Testis (tissue), 2 donors: ENCODE measurements around the gene NNAT.

Experiments
- POLR2A ChIP-seq: fragments of 450-650 bp; IDR thresholded peaks from one replicate; pipeline ENCODE4 v1.6.1; 2017; ENCODE audit warnings: antibody characterized with exemption, mild to moderate bottlenecking, moderate library complexity
- TF ChIP-seq, protein P1 (sequence below), 3 experiments: fragments of 450-650 bp in 2 of 3; fragments of 200-600 bp in 1 of 3; sonication (generic) in 1 of 3; IDR thresholded peaks; one replicate each; pipeline ENCODE4 v1.5.1; 2016 to 2019; ENCODE audit warnings: antibody characterized with exemption in 3 of 3, mild to moderate bottlenecking in 2 of 3, moderate library complexity in 1 of 3

DNA sequence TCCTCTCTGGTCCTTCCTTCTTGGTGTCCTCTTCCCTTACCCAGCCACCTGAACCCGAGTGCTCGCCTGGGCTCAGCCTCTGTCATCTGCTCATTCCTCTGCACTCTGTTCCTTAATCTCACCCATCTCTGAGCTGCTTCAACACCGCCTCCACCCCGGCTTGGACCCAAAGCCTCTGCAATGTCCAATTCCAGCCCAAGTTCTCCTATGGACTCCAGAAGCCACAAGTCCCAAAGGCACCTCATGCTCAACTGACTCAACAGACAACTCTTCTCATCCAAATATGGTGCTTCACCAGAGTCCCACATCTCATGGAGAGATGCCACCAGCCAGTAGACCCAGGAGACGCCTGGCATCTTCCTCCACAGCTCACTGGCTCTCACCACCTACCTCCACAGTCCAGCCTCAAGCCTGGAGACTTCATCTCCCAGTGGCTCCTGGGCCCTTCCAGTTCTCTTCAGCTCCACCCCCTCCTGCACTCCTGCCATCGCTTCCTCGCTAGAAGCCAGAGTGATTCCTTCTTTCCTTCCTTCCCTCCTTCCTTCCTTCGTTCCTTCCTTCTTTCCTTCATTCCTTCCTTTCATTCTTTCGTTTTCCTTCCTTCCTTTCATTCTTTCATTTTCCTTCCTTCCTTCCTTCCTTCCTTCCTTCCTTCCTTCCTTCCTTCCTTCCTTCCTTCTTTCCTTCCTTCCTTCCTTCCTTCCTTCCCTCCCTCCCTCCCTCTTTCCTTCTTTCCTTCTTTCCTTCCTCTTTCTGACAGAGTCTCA is 40.9 kb upstream of the NNAT start:
- TF ChIP-seq, protein P1, sequence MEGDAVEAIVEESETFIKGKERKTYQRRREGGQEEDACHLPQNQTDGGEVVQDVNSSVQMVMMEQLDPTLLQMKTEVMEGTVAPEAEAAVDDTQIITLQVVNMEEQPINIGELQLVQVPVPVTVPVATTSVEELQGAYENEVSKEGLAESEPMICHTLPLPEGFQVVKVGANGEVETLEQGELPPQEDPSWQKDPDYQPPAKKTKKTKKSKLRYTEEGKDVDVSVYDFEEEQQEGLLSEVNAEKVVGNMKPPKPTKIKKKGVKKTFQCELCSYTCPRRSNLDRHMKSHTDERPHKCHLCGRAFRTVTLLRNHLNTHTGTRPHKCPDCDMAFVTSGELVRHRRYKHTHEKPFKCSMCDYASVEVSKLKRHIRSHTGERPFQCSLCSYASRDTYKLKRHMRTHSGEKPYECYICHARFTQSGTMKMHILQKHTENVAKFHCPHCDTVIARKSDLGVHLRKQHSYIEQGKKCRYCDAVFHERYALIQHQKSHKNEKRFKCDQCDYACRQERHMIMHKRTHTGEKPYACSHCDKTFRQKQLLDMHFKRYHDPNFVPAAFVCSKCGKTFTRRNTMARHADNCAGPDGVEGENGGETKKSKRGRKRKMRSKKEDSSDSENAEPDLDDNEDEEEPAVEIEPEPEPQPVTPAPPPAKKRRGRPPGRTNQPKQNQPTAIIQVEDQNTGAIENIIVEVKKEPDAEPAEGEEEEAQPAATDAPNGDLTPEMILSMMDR (IDR thresholded peaks at IDR 0.05) = no peak
- TF ChIP-seq POLR2A = no peak
